Chondrocyte (in vitro differentiated cells): ENCODE data around the gene CSRP1. TPM values are rescaled to one million over a fixed set of nuclear protein-coding genes. Genes with fewer than 3 reads are reported as not detected.
"Not testable (repeated sequence)": the region's sequence is repeated elsewhere in the genome, so short reads cannot be mapped to it uniquely, and the experiment has no call there.

Source experiments
- DNase-seq: peaks from one replicate; pipeline ENCODE4 v3.0.0; 2021; ENCODE audit warnings: mixed read lengths, low spot score
- H3K27ac Mint-ChIP-seq: one replicate; pipeline ENCODE4 v1.8.0; 2021; ENCODE audit warnings: mild to moderate bottlenecking, moderate library complexity, mixed read lengths; ENCODE audit not compliant: unreplicated experiment
- H3K27me3 Mint-ChIP-seq: 2 replicates; pipeline ENCODE4 v1.8.0; 2021; ENCODE audit warnings: low read depth, mixed read lengths
- H3K36me3 Mint-ChIP-seq: 2 replicates; pipeline ENCODE4 v1.8.0; 2021; ENCODE audit warnings: low read depth, mixed read lengths
- H3K4me1 Mint-ChIP-seq: 2 replicates; pipeline ENCODE4 v1.8.0; 2021; ENCODE audit warnings: low read depth, mild to moderate bottlenecking, mixed read lengths
- H3K4me3 Mint-ChIP-seq: one replicate; pipeline ENCODE4 v1.8.0; 2021; ENCODE audit warnings: mild to moderate bottlenecking, moderate library complexity, mixed read lengths; ENCODE audit not compliant: unreplicated experiment
- H3K9me3 Mint-ChIP-seq: 2 replicates; pipeline ENCODE4 v1.8.0; 2021; ENCODE audit warnings: low read depth, mixed read lengths
- CTCF ChIP-seq: fragments of 200-600 bp; sonication (generic); IDR thresholded peaks from 2 replicates; pipeline ENCODE4 v1.5.0; 2021; ENCODE audit warnings: antibody characterized with exemption, mild to moderate bottlenecking, moderate library complexity
- total RNA-seq: library from RNA; stranded (reverse); gene quantifications from 3 replicates; pipeline ENCODE4 v1.2.1, GENCODE V29; 2021

The CSRP1 gene
- total RNA-seq, 1 donor from 2014 or later, result 5.9 TPM

- DNase-seq, result no peak
- peak overlapping the region; percentile 59 for H3K27ac Mint-ChIP-seq
- H3K27me3 Mint-ChIP-seq, result no peaks in the 10 kb centered on the region
- peak overlapping the region; percentile 35 for H3K4me3 Mint-ChIP-seq
- no peaks in the 10 kb centered on the region for H3K9me3 Mint-ChIP-seq
- TF ChIP-seq CTCF, result no peak
- H3K4me1 Mint-ChIP-seq, result peaks cover 64% of the 10 kb centered on the region
- H3K36me3 Mint-ChIP-seq, result no peaks in the 10 kb centered on the region
Measured at GRCh38 chr1:201493757-201494617, 12.9 kb downstream of the CSRP1 start.

GRCh38 chr1:201493026-201493656, 13.8 kb downstream of the CSRP1 start:
- H3K27ac Mint-ChIP-seq, H3K27me3 Mint-ChIP-seq, DNase-seq, H3K9me3 Mint-ChIP-seq, H3K4me3 Mint-ChIP-seq, H3K36me3 Mint-ChIP-seq: not testable (repeated sequence)
- H3K4me1 Mint-ChIP-seq, result peaks cover 73% of the 10 kb centered on the region

- DNase-seq, result no peak
- no peaks in the 10 kb centered on the region for H3K9me3 Mint-ChIP-seq
- H3K36me3 Mint-ChIP-seq, result no peaks in the 10 kb centered on the region
- peaks cover 81% of the 10 kb centered on the region for H3K4me1 Mint-ChIP-seq
- H3K4me3 Mint-ChIP-seq, result no peak overlapping the region
- no peak for TF ChIP-seq CTCF
- H3K27me3 Mint-ChIP-seq, result no peaks in the 10 kb centered on the region
- H3K27ac Mint-ChIP-seq, result peak overlapping the region; percentile 57
Measured at GRCh38 chr1:201491896-201492511, 14.9 kb downstream of the CSRP1 start.

- Mint-ChIP-seq H3K4me1 (peaks cover 83% of the 10 kb centered on the region), H3K9me3 (no peaks in the 10 kb centered on the region), H3K27me3 (no peaks in the 10 kb centered on the region), H3K36me3 (no peaks in the 10 kb centered on the region), H3K27ac (no peak overlapping the region), H3K4me3 (no peak overlapping the region)
- TF ChIP-seq CTCF, result no peak
- DNase-seq, result no peak
Measured at GRCh38 chr1:201490708-201491131, 16.2 kb downstream of the CSRP1 start.

GRCh38 chr1:201489643-201490261, 17.2 kb downstream of the CSRP1 start:
- no peak for DNase-seq
- no peaks in the 10 kb centered on the region for H3K9me3 Mint-ChIP-seq
- H3K4me3 Mint-ChIP-seq, result no peak overlapping the region
- H3K27ac Mint-ChIP-seq, result peak overlapping the region; percentile 81
- TF ChIP-seq CTCF, result no peak
- H3K4me1 Mint-ChIP-seq, result peaks cover 79% of the 10 kb centered on the region
- no peaks in the 10 kb centered on the region for H3K36me3 Mint-ChIP-seq
- no peaks in the 10 kb centered on the region for H3K27me3 Mint-ChIP-seq
